NB4 (cell line): Measurements from ENCODE around the gene OR7A5.

Experiments
- POLR2A ChIP-seq: IDR thresholded peaks from 2 replicates; pipeline ENCODE4 v1.6.1; 2011; ENCODE audit warnings: mild to moderate bottlenecking; ENCODE audit not compliant: insufficient read length; ENCODE audit errors: extremely low read depth
- TF ChIP-seq, protein P1 (sequence below): IDR thresholded peaks from 2 replicates; pipeline ENCODE4 v1.6.1; 2011; ENCODE audit warnings: low read depth, low read length
- TF ChIP-seq, protein P2 (sequence below): IDR thresholded peaks from one replicate; pipeline ENCODE4 v1.5.1; 2012; ENCODE audit warnings: low read depth, low read length

DNA sequence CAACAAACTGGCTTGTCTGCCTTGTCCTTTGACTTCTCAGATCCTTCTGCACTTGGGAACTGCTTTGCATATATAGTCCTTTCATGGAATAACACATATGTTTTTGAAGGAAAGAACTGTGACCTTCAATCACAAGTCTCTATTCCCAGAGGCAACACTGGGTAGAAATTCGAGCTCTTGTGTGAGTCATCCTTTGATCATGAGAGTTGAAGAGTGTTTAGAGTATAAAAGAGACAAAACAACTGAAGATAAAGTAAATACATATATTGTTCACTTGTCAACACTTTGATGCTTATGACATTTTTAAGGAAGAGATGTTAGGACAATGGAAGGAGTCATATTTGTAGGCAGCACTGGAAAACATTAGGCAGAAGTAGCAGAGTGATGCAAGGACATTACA lies 5.2 kb upstream of the OR7A5 start:
- TF ChIP-seq, protein P1, sequence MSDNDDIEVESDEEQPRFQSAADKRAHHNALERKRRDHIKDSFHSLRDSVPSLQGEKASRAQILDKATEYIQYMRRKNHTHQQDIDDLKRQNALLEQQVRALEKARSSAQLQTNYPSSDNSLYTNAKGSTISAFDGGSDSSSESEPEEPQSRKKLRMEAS, result no peak
- TF ChIP-seq, protein P2, sequence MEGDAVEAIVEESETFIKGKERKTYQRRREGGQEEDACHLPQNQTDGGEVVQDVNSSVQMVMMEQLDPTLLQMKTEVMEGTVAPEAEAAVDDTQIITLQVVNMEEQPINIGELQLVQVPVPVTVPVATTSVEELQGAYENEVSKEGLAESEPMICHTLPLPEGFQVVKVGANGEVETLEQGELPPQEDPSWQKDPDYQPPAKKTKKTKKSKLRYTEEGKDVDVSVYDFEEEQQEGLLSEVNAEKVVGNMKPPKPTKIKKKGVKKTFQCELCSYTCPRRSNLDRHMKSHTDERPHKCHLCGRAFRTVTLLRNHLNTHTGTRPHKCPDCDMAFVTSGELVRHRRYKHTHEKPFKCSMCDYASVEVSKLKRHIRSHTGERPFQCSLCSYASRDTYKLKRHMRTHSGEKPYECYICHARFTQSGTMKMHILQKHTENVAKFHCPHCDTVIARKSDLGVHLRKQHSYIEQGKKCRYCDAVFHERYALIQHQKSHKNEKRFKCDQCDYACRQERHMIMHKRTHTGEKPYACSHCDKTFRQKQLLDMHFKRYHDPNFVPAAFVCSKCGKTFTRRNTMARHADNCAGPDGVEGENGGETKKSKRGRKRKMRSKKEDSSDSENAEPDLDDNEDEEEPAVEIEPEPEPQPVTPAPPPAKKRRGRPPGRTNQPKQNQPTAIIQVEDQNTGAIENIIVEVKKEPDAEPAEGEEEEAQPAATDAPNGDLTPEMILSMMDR, result no peak
- no peak for TF ChIP-seq POLR2A
